Activated CD4-positive, alpha-beta T cell treated with anti-CD3 and anti-CD28 coated beads, Interleukin-2, Interleukin-6, amounts not matched to agents 100 ng/mL and 50 ng/mL, durations not matched to agents 16 hours and 8 hours (primary cell): Measurements from ENCODE around the gene PLAGL1.
A peak's percentile ranks its signal among the peaks of the same experiment; 100 is the strongest.

ENCODE experiments used
- DNase-seq: peaks from one replicate; pipeline ENCODE4 v3.0.0-alpha.2; 2020

PLAGL1 gene

DNA sequence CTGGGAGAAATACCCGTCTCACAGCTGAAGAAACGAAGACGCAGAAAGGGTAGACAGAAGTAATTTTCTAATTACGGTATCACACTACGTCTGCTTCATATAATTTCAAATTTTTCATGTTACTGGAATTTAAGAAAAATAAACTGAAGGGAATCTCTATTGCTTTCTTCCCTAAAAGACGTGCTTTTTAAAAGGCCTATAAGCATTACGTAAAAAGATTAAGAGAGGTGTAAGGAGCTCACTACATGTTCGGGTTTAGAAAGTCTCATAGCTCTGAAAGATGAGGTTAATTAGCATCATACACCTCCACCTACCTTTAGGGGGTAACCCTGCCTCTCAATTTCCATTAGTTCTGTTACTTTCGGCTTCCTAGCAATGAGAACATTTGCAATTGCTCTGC lies 787 bp upstream of the PLAGL1 start:
- DNase-seq = no peak

DNA sequence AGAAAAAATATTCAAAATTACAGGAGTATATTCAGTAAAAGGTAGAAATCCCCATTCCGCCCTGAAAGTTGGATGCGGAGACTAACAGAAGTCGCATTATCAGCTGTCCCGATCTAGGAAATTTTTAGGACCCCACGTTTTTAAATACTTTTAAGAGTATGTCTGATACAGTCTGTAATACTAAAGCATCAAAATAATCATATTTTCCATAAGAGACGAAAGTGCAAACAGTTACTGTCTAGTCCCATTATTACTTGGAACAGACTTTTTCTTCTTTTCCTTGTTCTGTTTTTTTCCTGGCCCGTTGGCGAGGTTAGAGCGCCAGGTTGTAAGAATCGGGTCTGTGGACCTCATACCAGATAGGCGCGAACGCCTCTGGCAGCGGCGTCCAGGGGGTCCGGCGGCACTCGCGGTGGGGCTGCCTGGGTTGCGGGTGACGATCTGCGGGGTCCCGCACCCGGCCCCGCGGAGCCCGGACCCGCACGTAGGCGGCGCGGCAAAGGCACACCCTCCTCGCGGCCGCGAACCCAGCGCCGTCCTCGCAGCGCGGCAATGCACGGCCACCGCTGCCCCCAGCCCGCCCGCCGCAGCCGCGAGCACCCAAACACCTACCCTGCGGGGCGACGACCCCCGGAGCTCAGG lies 460 bp downstream of the PLAGL1 start:
- peak; percentile 1 for DNase-seq

DNA sequence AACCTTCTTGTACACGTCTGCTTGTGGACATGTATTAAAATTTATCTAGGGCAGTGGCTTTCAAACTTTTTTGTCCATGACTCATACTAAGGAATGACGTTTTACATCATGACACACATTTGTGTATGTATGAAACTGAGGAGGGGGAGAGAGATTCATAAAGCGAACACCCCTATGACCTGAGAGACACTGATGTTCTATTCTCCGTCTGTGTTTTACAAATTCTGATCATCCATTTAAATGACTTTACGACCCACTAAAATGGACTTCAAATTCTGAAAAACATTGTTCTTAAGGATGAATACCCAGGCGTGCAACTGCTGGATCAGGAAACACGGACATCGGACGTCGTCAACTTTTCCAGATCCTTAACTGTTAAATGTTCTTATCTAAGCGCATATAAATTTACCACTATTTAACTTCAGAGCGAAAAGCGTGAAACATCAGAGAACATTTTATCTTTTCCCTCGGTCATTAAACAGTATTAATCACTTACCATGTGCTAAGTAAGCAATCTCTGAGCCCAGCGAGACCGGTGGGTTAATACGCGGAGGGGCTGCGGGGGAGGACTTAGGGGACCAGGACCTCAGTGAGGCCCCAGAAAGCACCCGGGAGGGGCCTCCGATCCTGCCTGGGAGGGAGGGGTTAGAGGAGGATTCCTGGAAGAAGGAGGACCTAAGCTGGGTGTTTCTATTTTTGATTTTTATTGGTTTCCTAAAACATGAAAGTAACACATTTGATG lies 1.2 kb downstream of the PLAGL1 start:
- peak; percentile 2 for DNase-seq

DNA sequence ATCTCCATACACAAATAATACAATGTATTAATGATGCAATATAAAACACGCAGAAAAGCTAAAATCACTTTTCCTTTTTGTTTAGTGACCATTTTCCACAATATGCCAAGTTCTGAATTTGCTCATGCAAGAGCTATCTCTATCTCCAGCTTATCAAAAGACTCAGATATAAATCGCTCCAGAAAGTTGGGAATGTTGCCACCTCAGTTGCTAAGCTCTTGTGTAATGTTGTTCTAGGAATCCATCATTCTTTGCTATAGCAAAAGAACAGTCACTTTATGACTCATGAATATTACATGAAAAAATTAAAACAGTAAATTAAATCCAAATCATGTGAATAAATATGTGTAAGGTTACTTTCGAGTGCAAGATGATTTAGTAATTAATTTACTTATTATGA lies 8.7 kb downstream of the PLAGL1 start:
- DNase-seq = no peak

DNA sequence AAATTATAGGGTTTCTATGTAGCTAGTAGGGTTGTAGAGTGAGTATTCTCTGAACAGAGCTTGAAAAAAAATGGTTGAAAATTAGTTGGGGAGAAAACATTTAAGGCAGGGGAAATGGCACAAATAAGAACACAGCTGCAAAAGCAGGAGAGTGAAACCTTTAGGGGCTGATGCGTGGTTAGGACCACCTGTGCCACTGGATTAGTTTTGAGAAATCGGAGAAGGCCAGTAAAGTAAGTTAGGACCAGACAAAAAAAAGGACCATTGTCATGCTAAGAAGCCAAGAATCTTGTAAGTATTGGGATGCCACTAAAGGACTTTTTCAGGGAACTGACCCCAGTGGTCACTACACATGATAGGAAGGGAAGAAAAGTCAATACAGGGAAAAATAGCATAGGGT lies 9.4 kb downstream of the PLAGL1 start:
- DNase-seq = no peak

DNA sequence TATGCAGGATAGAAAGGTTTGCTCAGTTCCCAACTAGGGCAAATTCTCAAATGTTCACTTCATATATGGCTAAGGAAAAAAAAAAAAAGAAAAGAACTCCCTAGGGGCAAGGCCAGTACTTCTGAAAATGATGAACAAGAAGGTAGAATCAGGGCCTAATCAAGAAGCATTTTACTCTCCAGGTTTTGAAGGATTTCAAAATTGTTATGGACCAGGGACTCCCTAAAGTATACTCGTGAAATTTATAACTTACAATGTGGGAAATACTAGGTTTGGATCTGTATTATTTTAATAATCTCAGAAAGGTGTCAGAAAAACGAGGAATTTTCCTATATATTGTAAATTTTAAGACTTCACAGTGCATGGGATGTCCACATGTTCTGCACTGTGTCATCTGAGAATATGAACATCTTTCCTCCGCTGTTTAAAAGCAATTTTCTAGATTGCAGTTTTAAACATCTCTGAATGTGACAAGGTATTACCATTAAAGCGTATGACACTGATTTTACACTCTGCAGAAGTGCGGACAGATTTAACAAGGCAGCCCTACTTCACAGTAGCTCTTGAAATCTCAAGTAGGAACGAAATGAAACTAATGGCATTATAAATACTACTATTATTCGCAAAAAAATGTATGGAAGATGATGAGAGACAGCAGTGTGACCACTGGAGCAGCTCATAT lies 14.0 kb downstream of the PLAGL1 start:
- DNase-seq = no peak

DNA sequence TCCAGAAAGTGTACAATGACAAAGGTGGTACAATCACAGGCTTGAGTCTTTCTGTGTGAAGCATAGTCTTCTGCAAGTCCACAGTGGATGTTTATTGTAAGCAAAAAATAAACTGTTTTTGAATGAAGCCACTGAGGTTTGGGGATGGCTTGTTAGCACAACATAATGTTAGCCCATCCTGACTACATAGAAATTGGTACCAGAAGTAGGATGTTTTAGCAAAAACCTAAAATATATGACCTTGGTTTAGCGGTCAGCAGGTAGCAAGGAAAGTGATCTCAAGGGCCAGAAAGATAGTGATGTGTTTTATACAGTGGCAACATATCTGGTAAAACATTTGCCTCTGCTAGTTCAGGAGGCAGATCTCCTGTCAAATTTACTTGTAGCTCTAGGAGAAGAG lies 15.8 kb downstream of the PLAGL1 start:
- DNase-seq = no peak

DNA sequence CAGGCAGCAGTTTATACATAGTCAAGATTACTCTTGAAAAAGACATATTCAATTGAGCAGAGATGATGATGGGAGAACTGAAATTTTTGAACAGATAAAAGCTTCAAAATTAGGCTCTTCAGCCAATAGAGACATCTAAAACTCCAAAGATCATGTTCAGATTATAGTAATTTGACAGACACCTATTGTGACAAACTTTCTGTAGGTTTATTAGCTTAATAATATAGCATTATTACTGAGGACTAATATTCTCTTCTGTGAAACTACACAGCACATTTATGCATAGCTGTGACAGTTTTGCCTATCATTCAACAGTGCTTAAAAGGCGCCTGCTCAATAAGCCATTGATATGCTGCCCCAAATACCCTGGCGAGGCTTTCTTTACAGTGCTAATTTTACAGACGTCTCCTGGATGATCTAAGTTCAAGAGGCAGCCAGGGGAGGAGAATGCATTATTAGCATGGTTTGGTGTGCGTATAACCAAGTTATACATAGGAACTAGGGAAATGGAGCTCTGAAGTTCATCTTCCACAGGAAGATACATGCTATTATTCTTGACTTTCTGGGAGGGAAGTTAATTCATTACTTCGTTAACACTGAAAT lies 21.5 kb downstream of the PLAGL1 start:
- no peak for DNase-seq

DNA sequence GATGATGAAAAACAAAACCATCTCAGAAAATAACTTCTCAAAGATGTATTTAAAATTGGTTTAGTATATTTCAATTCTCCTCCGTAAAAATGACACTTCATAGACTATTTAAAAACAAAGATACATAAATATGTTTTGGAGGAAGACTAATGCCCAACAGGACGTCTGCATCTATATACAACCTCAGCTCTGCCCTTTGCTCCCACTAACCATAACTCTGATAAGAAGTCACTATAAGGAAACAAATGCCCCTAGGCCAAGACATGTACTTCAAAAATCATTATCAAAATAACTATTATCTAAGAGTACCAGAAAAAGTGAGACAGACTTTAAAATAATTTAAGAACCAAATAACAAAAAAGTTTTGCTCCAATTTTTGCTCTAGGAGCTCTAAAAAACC lies 23.4 kb downstream of the PLAGL1 start:
- DNase-seq = no peak

DNA sequence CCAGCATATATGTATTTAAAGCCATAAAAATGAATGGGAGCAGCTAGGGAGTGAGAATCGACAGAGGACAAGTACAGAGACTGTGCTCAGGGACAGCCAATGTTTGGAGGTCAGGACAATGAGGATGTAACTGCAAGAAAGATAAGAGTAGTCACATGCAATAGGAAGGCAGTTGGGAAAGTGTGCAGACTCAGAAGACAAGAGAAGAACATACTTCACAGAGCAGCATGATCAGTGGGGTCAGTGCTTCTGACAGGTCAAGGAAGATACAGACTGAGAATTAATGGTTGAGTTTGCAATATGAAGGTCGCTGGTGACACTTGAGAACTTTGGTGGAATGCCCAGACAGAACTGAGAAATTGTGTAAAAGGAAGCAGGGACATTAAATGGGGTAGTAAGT lies 25.1 kb downstream of the PLAGL1 start:
- DNase-seq = no peak

DNA sequence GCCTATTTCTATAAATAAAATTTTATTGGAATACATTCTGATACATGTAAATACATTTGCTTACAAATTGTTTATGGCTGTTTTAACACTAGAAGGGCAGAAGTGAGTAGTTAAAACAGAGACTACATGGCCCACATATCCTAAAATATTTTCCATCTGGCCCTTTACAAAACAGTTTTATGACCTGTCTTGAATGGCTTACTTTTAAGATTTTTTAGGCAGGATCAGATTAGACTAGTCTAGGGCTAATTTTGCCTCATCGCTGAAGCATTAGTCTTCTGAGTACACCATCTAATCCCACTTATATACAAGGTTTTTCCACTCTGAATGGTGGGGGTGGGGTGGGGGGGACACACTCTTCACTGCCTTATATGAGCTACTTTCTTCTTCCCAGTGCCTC lies 27.1 kb downstream of the PLAGL1 start:
- DNase-seq = no peak

DNA sequence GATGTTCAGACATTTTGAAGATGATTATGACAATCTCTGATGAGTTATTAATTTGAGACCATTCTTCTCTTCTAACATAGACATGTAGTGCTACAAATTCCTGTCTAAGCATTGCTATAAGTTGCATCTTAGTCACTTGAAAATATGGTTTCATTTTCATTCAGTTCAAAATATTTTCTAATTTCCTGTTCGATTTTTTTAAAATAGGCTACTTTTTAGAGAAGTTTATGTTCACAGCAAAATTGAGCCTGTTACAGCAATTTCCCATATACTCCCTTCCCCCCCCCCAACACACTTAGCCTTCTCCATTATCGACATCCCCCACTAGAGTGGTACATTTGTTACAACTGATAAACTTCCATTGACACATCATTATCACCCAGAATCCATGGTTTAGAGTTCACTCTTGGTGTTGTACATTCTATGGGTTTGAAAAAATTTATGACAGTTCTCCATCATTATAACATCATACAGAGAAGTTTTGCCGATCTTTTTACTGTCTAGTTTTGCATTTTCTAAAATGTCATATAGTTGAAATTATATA lies 31.2 kb downstream of the PLAGL1 start:
- DNase-seq = no peak

DNA sequence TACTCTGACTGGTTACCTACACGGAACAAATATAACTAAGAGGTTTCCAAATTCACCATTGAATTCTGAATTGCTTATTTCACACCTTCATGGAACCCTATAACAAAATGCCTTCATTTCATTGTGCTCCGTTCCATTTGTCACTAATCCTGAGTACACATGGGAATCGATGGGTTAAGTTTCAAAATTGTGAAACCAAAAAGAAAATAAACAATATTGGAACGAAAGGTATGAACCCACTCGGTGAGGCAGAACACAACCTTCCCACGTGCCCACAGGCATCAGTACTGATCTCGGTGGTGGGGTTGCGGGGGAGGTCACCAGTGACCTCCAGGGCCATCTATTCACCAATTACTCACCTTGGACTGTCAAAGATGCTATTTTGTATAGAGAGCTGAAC lies 34.0 kb downstream of the PLAGL1 start:
- no peak for DNase-seq

DNA sequence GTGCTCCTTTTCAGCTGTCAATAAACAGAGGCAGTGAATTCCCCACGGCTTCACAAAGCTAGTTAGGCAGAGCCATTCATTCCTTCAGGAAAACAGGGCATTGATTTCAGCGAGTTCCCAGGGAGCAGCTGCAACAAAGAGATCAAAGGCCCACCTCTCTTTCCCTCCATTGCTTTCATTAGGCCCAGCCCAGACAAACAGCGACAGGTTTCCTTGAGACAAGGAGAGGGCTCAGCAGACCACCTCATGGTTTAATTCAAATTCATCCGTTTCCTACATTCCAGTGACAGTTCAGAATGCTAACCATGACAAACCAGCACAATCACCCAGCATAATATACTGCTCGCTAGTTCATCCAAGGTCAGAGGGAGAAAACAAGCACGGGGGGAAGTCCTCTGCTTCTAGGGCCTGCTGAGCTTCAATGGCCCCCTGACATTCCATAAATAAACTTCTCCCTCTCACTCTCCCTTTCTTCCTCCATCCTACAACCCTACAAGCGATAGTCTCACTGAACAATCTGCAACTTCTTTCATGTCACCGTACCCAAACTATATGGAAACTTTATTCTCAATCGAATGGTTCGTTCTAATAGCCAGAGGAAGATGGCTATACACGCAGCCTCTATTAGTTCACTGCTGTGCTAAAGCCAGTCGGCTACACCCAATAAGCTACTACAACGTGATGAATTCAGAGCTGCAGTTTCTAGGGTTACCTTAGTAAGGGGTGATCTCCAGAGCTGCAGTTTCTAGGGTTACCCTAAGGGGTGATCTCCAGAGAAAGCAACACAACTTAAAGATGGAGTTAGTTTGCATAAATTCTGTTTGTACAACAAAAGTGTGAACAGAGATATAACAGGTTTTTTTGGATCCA lies 34.7 kb downstream of the PLAGL1 start:
- no peak for DNase-seq

DNA sequence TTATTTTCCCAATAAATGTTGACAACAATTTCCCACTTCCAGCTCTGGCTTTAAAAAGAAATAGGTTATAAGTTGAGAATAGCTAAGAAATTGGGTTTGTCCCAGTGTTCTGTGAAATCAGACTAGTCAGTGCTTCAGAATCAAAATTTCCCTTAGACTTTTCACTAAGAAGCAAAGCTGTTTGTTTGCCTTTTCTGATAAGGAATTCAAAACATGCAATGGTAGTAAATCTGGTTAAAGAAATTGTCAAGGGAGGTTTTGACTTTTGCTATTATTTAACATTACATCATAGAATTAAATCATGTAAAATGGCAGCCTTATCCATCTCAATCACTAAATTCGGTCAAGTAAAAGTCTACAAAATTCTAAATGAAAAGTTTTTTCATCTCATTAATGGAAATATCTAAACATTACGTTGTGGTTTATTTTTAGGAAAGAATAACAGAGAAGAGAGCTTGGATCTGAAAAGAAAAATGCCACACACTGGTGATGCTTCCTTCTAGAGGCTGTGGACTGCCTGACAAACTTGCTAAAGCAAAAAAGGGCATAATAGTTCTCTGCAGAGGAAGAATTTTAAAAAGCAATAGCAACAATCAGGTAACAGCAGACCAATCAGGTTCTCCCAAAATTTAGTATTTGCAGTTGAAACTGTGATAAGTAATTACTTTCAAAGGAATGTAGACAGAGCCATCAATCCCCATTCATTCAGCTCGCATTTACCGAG lies 36.4 kb downstream of the PLAGL1 start:
- DNase-seq = no peak

DNA sequence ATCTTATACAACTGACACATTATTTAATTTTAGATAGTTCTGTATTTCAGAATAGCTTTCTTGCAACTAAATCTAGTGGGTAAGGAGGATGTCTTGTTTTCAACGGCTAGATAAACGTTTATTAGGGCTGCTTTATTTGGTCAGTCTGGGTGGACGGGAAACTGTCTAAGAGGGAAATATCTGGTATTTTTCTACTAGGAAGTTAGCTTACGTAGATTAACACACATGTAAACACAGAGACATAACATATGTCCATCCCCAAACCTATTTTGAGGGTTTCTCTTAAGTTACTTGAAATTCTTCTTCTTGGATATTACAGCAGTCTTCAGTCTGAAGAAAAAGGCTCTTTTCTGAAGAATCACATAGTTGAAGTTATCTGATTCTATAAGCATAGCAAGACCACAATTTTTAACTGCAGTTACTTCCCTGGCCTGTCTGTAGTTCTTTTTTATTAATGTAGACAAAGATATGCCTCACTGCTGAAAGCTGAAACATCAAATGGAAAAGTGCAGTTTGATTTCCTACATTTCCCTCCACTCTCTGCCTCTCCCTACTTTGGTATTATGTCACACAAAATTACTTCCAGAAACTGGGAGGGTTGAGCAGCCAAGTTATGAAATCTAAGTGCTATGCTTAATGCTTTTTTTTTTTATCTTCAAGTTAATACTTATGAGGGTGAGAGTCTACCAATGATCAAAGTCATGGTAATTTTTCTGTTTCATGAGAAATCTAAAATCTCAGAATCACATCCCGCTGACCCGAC lies 37.4 kb downstream of the PLAGL1 start:
- no peak for DNase-seq

DNA sequence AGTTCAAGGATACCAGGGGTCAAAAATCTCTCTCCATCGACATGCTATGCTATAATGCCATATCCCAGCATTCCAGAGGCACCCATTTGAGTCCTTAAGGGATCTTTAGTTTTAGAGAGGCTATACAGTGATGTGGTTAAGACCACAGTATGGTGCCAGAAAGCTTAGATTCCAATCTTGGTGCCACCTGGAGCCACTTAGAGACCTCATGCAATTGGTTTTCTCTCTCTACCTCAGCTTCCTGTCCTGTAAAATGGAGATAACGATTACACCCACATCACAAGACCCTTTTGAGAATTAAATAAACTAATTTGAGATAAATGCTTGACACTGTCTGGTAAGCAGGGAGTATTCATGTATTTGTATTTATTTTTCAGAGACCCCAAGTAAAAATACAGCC lies 39.0 kb downstream of the PLAGL1 start:
- no peak for DNase-seq

DNA sequence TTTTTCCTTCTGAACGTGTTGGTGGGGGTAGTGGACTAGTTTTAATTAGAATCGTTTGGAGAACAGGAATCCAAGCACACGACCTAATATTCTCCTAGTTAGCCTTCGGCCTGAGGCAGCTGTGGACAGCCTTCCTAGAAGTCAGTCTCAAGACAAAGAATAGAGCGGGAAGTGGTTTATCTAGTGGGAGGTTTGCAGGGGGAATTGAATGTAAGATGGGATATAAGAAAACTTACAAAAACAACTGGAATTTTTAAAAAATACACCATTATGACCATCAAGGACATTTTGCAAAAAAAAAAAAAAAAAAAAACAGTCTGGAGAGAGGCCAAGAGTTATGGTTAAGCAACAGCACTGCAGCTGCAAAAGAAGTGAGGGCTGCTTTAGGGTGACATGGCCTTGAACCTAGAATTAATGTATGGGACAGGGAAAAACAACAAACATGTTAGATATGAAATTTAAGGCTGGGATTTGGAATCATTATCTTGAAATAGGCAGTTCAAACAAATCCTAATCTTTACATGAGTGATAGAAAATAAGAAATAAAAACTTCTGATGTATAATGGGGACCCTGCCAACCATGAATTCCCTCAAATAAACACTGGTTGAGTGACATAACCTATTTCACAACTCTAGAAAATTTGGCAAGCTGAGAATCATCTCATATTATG lies 40.2 kb downstream of the PLAGL1 start:
- DNase-seq = no peak

DNA sequence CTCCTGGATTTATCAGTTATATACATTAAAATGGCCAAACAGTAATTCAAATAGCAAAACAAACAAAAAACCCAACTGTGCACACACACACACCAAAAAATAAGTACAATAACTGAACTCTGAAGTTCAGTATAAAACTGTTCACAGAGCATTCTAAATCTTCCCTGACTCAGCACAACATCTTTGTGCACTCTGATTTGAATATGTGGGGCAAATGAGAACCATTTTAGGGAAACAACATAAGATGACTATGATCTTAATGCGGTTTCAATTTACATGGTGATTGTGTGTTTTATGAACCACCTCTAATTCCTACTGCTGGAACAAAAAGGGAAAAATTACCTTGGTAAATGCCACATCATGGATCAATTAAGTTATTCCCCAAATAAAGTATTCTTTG lies 41.7 kb downstream of the PLAGL1 start:
- no peak for DNase-seq

DNA sequence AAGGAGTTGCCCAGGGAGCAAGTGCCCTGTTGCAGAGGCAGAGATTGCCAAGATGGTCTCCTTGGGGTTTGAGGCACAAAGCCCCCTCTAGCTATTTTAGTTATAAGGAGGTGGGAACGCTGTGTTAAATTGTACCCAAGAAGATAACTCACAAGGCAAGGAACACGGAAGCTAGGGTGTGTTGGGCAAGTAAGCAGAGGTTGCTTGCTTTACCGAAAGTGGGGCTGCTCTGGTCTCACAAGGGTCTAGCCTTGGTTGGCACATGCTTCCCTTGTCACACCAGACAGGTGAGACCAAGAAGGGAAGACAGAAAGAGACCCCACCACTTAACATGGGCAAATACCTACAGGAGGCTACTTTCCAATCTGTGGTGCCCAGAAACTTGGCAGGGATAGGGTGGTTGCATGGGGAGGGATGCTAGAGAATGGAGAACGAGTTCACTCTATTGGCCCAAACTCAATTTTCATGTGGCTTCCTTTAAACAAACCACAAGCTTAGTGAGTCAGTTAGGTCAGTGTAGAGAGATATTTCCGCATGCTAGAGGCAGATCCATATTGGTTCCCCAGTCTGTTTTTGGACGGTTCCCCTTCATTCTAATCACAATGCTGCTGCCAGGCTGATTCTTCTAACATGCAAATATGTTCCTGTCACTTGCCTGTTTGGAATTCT lies 42.4 kb downstream of the PLAGL1 start:
- no peak for DNase-seq
